ENCODE data around the gene CARD11. TPM values are rescaled to one million over a fixed set of nuclear protein-coding genes. Genes with fewer than 3 reads are reported as not detected.
"Not testable (repeated sequence)": the region's sequence is repeated elsewhere in the genome, so short reads cannot be mapped to it uniquely, and the experiment has no call there.

Gene CARD11
- total and polyA plus RNA-seq, 5 experiments from 2014 or later: 10.8 to 109 (median 40.2) TPM

- Mint-ChIP-seq H3K9me3 (no peaks in the 10 kb centered on the region), H3K27ac (peak overlapping the region in 7 of 10 donors; percentile 16 to 88 (median 48)), H3K4me1 (peaks cover 0 to 3% (median 1%) of the 10 kb centered on the region in 4 donors), H3K36me3 (peaks cover 0 to 72% (median 16%) of the 10 kb centered on the region in 3 donors), H3K27me3 (no peaks in the 10 kb centered on the region), H3K4me3 (no peak overlapping the region)
- ATAC-seq: no peak
- POLR2A ChIA-PET: no interaction called here
- peak in 1 of 10 donors; percentile 36 for DNase-seq
Observed at GRCh38 chr7:2926896-2927405, 116.7 kb downstream of the CARD11 start.

GRCh38 chr7:2926120-2926895, 117.4 kb downstream of the CARD11 start:
- Mint-ChIP-seq H3K27me3 (no peaks in the 10 kb centered on the region), H3K27ac (peak overlapping the region in 6 of 10 donors; percentile 29 to 88 (median 76)), H3K4me3 (no peak overlapping the region), H3K9me3 (no peaks in the 10 kb centered on the region), H3K4me1 (peaks cover 0 to 3% (median 1%) of the 10 kb centered on the region in 4 donors), H3K36me3 (peaks cover 0 to 72% (median 17%) of the 10 kb centered on the region in 3 donors)
- DNase-seq (peak in 1 of 10 donors; percentile 35), ATAC-seq (no peak)
- POLR2A ChIA-PET: no interaction called here

GRCh38 chr7:2924866-2925840, 118.5 kb downstream of the CARD11 start:
- ATAC-seq: no peak
- peaks cover 7 to 72% (median 29%) of the 10 kb centered on the region in 3 donors for H3K36me3 Mint-ChIP-seq
- H3K4me1 Mint-ChIP-seq: peaks cover 0 to 3% (median 1%) of the 10 kb centered on the region in 4 donors
- H3K27ac Mint-ChIP-seq: peak overlapping the region in 2 of 10 donors; percentile 71 to 86
- no peaks in the 10 kb centered on the region for H3K27me3 Mint-ChIP-seq
- H3K4me3 Mint-ChIP-seq: no peak overlapping the region
- peak in 1 of 10 donors; percentile 31 for DNase-seq
- H3K9me3 Mint-ChIP-seq: peaks cover 0 to 5% (median 0%) of the 10 kb centered on the region in 9 donors
- POLR2A ChIA-PET: no interaction called here

- ATAC-seq (no peak), DNase-seq (peak in 1 of 10 donors; percentile 38)
- Mint-ChIP-seq H3K27ac (no peak overlapping the region), H3K36me3 (peaks cover 13 to 75% (median 35%) of the 10 kb centered on the region in 3 donors), H3K27me3 (no peaks in the 10 kb centered on the region), H3K4me1 (peaks cover 0 to 3% (median 1%) of the 10 kb centered on the region in 4 donors), H3K9me3 (peaks cover 0 to 7% (median 0%) of the 10 kb centered on the region in 9 donors), H3K4me3 (no peak overlapping the region)
- POLR2A ChIA-PET: no interaction called here
Observed at GRCh38 chr7:2923886-2924574, 119.6 kb downstream of the CARD11 start.

GRCh38 chr7:2923291-2923781, 120.3 kb downstream of the CARD11 start:
- H3K36me3 Mint-ChIP-seq: peaks cover 13 to 74% (median 38%) of the 10 kb centered on the region in 3 donors
- DNase-seq (no peak), ATAC-seq (no peak)
- peak overlapping the region in 2 of 10 donors; percentile 20 to 29 for H3K27ac Mint-ChIP-seq
- no peak overlapping the region for H3K4me3 Mint-ChIP-seq
- H3K9me3 Mint-ChIP-seq: peaks cover 0 to 7% (median 0%) of the 10 kb centered on the region in 9 donors
- H3K4me1 Mint-ChIP-seq: peaks cover 0 to 3% (median 1%) of the 10 kb centered on the region in 4 donors
- no peaks in the 10 kb centered on the region for H3K27me3 Mint-ChIP-seq
- POLR2A ChIA-PET: no interaction called here

GRCh38 chr7:2922866-2923265, 120.8 kb downstream of the CARD11 start:
- POLR2A ChIA-PET: no interaction called here
- Mint-ChIP-seq H3K4me3 (no peak overlapping the region), H3K9me3 (peaks cover 0 to 7% (median 0%) of the 10 kb centered on the region in 9 donors), H3K4me1 (peaks cover 0 to 3% (median 1%) of the 10 kb centered on the region in 4 donors), H3K27me3 (no peaks in the 10 kb centered on the region), H3K27ac (peak overlapping the region in 1 of 10 donors; percentile 29), H3K36me3 (peaks cover 13 to 72% (median 38%) of the 10 kb centered on the region in 3 donors)
- no peak for DNase-seq
- ATAC-seq: no peak

GRCh38 chr7:2922348-2922691, 121.3 kb downstream of the CARD11 start:
- no peak for DNase-seq
- no peak overlapping the region for H3K4me3 Mint-ChIP-seq
- H3K9me3 Mint-ChIP-seq: peaks cover 0 to 7% (median 0%) of the 10 kb centered on the region in 9 donors
- H3K36me3 Mint-ChIP-seq: peaks cover 13 to 73% (median 38%) of the 10 kb centered on the region in 3 donors
- POLR2A ChIA-PET: interaction anchor here (0.5 kb wide), 1 partner anchor 106 kb away, joined by 5 read pairs; no protein-coding TSS in a partner anchor
- no peak for ATAC-seq
- no peaks in the 10 kb centered on the region for H3K27me3 Mint-ChIP-seq
- H3K4me1 Mint-ChIP-seq: peaks cover 0 to 2% (median 0%) of the 10 kb centered on the region in 4 donors
- no peak overlapping the region for H3K27ac Mint-ChIP-seq

- peaks cover 0 to 7% (median 0%) of the 10 kb centered on the region in 9 donors for H3K9me3 Mint-ChIP-seq
- peaks cover 13 to 75% (median 39%) of the 10 kb centered on the region in 3 donors for H3K36me3 Mint-ChIP-seq
- H3K27ac Mint-ChIP-seq: peak overlapping the region in 4 of 10 donors; percentile 15 to 80 (median 51)
- DNase-seq: no peak
- H3K4me3 Mint-ChIP-seq: no peak overlapping the region
- peaks cover 0 to 2% (median 0%) of the 10 kb centered on the region in 4 donors for H3K4me1 Mint-ChIP-seq
- POLR2A ChIA-PET: interaction anchor here (0.5 kb wide), 1 partner anchor 107 kb away, joined by 5 read pairs; no protein-coding TSS in a partner anchor
- no peaks in the 10 kb centered on the region for H3K27me3 Mint-ChIP-seq
- no peak for ATAC-seq
Observed at GRCh38 chr7:2921653-2922347, 121.9 kb downstream of the CARD11 start.

GRCh38 chr7:2920956-2921652, 122.6 kb downstream of the CARD11 start:
- H3K27me3 Mint-ChIP-seq: no peaks in the 10 kb centered on the region

GRCh38 chr7:2920480-2920879, 123.2 kb downstream of the CARD11 start:
- POLR2A ChIA-PET: not testable (repeated sequence)

More at GRCh38 chr7:2920956-2921652, 122.6 kb downstream of the CARD11 start:
- Mint-ChIP-seq H3K4me1 (peaks cover 0 to under 1% (median 0%) of the 10 kb centered on the region in 4 donors), H3K4me3 (no peak overlapping the region), H3K9me3 (peaks cover 0 to 7% (median 0%) of the 10 kb centered on the region in 9 donors), H3K36me3 (peaks cover 13 to 75% (median 41%) of the 10 kb centered on the region in 3 donors), H3K27ac (peak overlapping the region in 4 of 10 donors; percentile 18 to 80 (median 51))
- DNase-seq: no peak
- POLR2A ChIA-PET: no interaction called here
- ATAC-seq: no peak

GRCh38 chr7:2920041-2920440, 123.6 kb downstream of the CARD11 start:
- Mint-ChIP-seq H3K27ac (no peak overlapping the region), H3K27me3 (no peaks in the 10 kb centered on the region), H3K4me1 (no peaks in the 10 kb centered on the region), H3K4me3 (peak overlapping the region in 1 of 10 donors; percentile 50), H3K9me3 (peaks cover 0 to 7% (median 0%) of the 10 kb centered on the region in 9 donors), H3K36me3 (peaks cover 13 to 78% (median 41%) of the 10 kb centered on the region in 3 donors)
- DNase-seq: no peak
- ATAC-seq: no peak
- POLR2A ChIA-PET: no interaction called here

More at GRCh38 chr7:2920480-2920879, 123.2 kb downstream of the CARD11 start:
- H3K4me3 Mint-ChIP-seq, DNase-seq, H3K4me1 Mint-ChIP-seq, H3K27me3 Mint-ChIP-seq, ATAC-seq, H3K9me3 Mint-ChIP-seq: not testable (repeated sequence)
- peak overlapping the region in 1 of 10 donors; percentile 8 for H3K27ac Mint-ChIP-seq
- peaks cover 13 to 76% (median 41%) of the 10 kb centered on the region in 3 donors for H3K36me3 Mint-ChIP-seq

Measured in naive thymus-derived CD8-positive, alpha-beta T cell (primary cell).